ENCODE data around the gene FBXO11.

The FBXO11 gene

DNA sequence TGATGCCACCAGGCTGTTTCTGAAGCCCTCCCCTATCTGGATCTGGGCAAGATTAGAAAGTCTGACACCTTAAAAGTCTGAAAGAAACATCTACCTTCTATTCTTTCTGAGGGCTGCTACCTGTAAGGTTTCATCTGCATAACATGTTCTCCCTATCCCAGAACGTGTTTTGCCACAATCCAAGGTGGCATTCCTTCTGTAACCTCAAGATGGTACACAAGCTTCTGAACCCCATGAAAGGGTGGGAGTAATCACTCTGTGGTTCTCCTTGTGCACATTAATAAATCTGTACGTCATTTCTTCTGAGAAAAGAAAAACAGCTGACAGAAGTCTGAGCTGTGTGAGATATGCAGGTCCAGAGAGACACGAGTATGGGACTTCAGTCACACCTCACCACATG, 165.2 kb downstream of the FBXO11 start:
- H3K27ac ChIP-seq (ENCODE audit: low read depth, low read length) = no peak overlapping the region
- H3K4me1 ChIP-seq (ENCODE audit: control insufficient read depth in 1 of 2, insufficient read depth in 2 of 2, low read length in 2 of 2) = no peaks in the 10 kb centered on the region
- H3K9me3 ChIP-seq (ENCODE audit: control insufficient read depth in 1 of 2, low read length in 2 of 2) = no peaks in the 10 kb centered on the region
- no peak overlapping the region for H3K4me3 ChIP-seq (ENCODE audit: low read depth in 1 of 2, low read length in 2 of 2)
- peaks cover 0 to 8% of the 10 kb centered on the region in 2 donors for H3K27me3 ChIP-seq (ENCODE audit: control insufficient read depth in 1 of 2, insufficient read depth in 2 of 2, low read length in 2 of 2)
- H3K9ac ChIP-seq (ENCODE audit: low read depth in 1 of 2, low read length in 2 of 2) = no peak overlapping the region
- no peaks in the 10 kb centered on the region for H3K36me3 ChIP-seq (ENCODE audit: control insufficient read depth in 1 of 2, insufficient read depth in 2 of 2, low read length in 2 of 2)

All from duodenal mucosa (tissue), 2 donors.